CD4-positive, CD25-positive, alpha-beta regulatory T cell (primary cell): Measurements from ENCODE around the gene ADCY10. TPM values are rescaled to one million over a fixed set of nuclear protein-coding genes. Genes with fewer than 3 reads are reported as not detected.
A peak's percentile ranks its signal among the peaks of the same experiment; 100 is the strongest.
"Not testable (repeated sequence)": the region's sequence is repeated elsewhere in the genome, so short reads cannot be mapped to it uniquely, and the experiment has no call there.

ENCODE experiments used
- ATAC-seq, 2 donors: fragments of 150-1000 bp; cut with Tn5 transposase; one replicate each; pipeline ENCODE4 v1.10.0; 2021; ENCODE audit warnings: low read depth in 2 of 2, moderate number of reproducible peaks in 2 of 2, moderate library complexity in 1 of 2
- DNase-seq, 3 donors: peaks; one replicate each; pipeline versions ENCODE4 v3.0.0 to v3.0.0-alpha.2; 2012 to 2022; ENCODE audit warnings: mixed read lengths in 1 of 3
- H3K27ac ChIP-seq: one replicate; pipeline ENCODE4 v1.7.0; 2013; ENCODE audit warnings: mild to moderate bottlenecking, low read length; ENCODE audit not compliant: insufficient read depth, poor library complexity, severe bottlenecking
- H3K27me3 ChIP-seq: one replicate; pipeline ENCODE4 v1.7.0; 2013; ENCODE audit warnings: low read length; ENCODE audit not compliant: control insufficient read depth, insufficient read depth
- H3K36me3 ChIP-seq: one replicate; pipeline ENCODE4 v1.7.0; 2013; ENCODE audit warnings: mild to moderate bottlenecking, low read length, moderate library complexity; ENCODE audit not compliant: control insufficient read depth, insufficient read depth
- H3K4me1 ChIP-seq: 2 replicates; pipeline ENCODE4 v1.7.0; 2013; ENCODE audit warnings: mild to moderate bottlenecking, low read length; ENCODE audit not compliant: insufficient read depth, control insufficient read depth, poor library complexity, severe bottlenecking
- H3K4me3 ChIP-seq: one replicate; pipeline ENCODE4 v1.7.0; 2013; ENCODE audit warnings: low read depth, mild to moderate bottlenecking, low read length, moderate library complexity
- H3K9me3 ChIP-seq, 2 experiments: 1 replicate in 1 of 2; 2 replicates in 1 of 2; pipeline ENCODE4 v1.7.0; 2013; ENCODE audit warnings: low read length in 2 of 2, mild to moderate bottlenecking in 1 of 2, moderate library complexity in 1 of 2; ENCODE audit not compliant: control insufficient read depth in 2 of 2
- H3K27ac Mint-ChIP-seq, 3 donors: one replicate each; pipeline ENCODE4 v1.8.0; 2020 to 2022; ENCODE audit warnings: mild to moderate bottlenecking in 3 of 3, mixed read lengths in 3 of 3, moderate library complexity in 2 of 3
- H3K27me3 Mint-ChIP-seq: one replicate; pipeline ENCODE4 v1.8.0; 2022; ENCODE audit warnings: mild to moderate bottlenecking, mixed read lengths
- H3K36me3 Mint-ChIP-seq: one replicate; pipeline ENCODE4 v1.8.0; 2020; ENCODE audit warnings: mixed read lengths
- H3K4me1 Mint-ChIP-seq, 4 donors: one replicate each; pipeline ENCODE4 v1.8.0; 2020 to 2022; ENCODE audit warnings: mixed read lengths in 4 of 4, mild to moderate bottlenecking in 1 of 4
- H3K4me3 Mint-ChIP-seq, 4 donors: one replicate each; pipeline ENCODE4 v1.8.0; 2020 to 2022; ENCODE audit warnings: mild to moderate bottlenecking in 4 of 4, mixed read lengths in 4 of 4, moderate library complexity in 3 of 4
- H3K9me3 Mint-ChIP-seq, 7 donors: one replicate each; pipeline ENCODE4 v1.8.0; 2020 to 2022; ENCODE audit warnings: mixed read lengths in 7 of 7, mild to moderate bottlenecking in 3 of 7, moderate library complexity in 2 of 7
- polyA plus RNA-seq, 4 donors: library from polyadenylated mRNA; unstranded; fragments of 300-500 nt; fragmentation: Illumina TruSeq; gene quantifications; one replicate each; pipeline ENCODE4 v1.2.3, GENCODE V29; 2021
- total RNA-seq: library from RNA; stranded (reverse); gene quantifications from one replicate; pipeline ENCODE4 v1.2.3, GENCODE V29; 2022

Gene ADCY10
- total and polyA plus RNA-seq, 5 donors from 2014 or later, result 0.10 TPM; not detected in 4

DNA sequence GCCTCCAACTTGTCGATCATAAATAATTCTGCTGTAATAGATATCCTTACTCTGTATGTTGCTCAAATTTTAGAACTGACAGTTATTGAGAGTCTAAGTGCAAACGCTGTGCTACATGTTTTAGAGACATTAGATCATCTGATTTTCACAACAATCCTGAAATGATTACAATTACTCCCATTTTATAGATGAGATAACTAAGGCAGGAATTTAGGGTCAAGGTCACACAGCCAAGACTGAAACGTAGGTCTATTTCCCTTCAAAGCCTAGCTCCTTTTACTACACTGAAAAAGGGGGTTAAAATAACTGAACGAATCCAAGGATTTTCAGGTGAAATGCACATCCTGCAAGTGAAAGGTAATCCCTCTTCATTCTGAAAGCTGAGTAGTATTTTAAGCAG is 19.9 kb upstream of the ADCY10 start:
- Histone ChIP-seq H3K27ac (no peak overlapping the region), H3K36me3 (no peaks in the 10 kb centered on the region), H3K4me1 (peaks cover 36% of the 10 kb centered on the region), H3K4me3 (peak overlapping the region; percentile 94), H3K9me3 (no peaks in the 10 kb centered on the region), H3K27me3 (no peaks in the 10 kb centered on the region)
- no peak for ATAC-seq
- Mint-ChIP-seq H3K4me3 (peak overlapping the region in 3 of 4 donors; percentile 35 to 99 (median 97)), H3K4me1 (peaks cover 11 to 59% (median 37%) of the 10 kb centered on the region in 4 donors), H3K27me3 (peaks cover 5% of the 10 kb centered on the region), H3K36me3 (no peaks in the 10 kb centered on the region), H3K9me3 (no peaks in the 10 kb centered on the region), H3K27ac (peak overlapping the region in 1 of 3 donors; percentile 95)
- no peak for DNase-seq

DNA sequence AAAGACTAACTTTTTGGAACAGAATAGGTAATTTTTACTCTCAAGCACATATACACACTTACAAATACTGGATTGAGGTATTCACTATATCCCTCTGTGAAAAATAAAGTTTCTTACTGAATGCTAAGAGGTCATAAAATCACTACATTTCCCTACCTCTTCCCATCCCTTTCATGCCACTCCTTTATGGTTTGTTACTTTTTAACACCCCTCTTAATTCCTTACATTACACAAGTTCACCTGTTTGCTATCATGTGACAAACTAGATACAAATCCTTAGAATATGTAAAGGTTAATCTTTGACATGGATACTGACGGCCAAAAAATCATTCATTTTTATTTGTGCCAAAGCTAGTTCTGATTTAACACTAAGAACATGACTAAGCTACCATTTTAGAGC is 15.8 kb upstream of the ADCY10 start:
- no peak overlapping the region for H3K27ac Mint-ChIP-seq
- no peaks in the 10 kb centered on the region for H3K9me3 ChIP-seq
- H3K9me3 Mint-ChIP-seq, result no peaks in the 10 kb centered on the region
- no peaks in the 10 kb centered on the region for H3K36me3 Mint-ChIP-seq
- no peaks in the 10 kb centered on the region for H3K27me3 Mint-ChIP-seq
- ATAC-seq (no peak), DNase-seq (no peak)
- H3K27me3 ChIP-seq, result no peaks in the 10 kb centered on the region
- no peaks in the 10 kb centered on the region for H3K36me3 ChIP-seq
- H3K4me1 ChIP-seq, result peaks cover 16% of the 10 kb centered on the region
- H3K4me3 Mint-ChIP-seq, result no peak overlapping the region
- no peak overlapping the region for H3K27ac ChIP-seq
- H3K4me3 ChIP-seq, result no peak overlapping the region
- H3K4me1 Mint-ChIP-seq, result peaks cover 9 to 38% (median 31%) of the 10 kb centered on the region in 4 donors

DNA sequence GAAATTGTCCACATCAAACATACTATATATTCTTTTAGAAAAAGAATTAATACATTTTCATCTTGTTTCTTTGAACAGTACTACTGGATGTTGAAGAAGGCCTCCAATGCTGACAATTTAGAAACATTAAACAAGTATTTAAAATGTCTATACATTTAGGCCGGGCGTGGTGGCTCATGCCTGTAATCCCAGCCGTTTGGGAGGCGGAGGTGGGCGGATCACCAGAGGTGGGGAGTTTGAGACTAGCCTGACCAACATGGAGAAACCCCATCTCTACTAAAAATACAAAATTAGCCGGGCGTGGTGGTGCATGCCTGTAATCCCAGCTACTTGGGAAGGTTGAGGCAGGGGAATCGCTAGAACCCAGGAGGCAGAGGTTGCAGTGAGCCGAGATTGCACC is 15.0 kb upstream of the ADCY10 start:
- not testable (repeated sequence) for H3K27me3 Mint-ChIP-seq, H3K9me3 Mint-ChIP-seq, H3K27ac Mint-ChIP-seq, H3K4me1 ChIP-seq, H3K9me3 ChIP-seq, H3K36me3 ChIP-seq, H3K27me3 ChIP-seq, H3K27ac ChIP-seq, H3K36me3 Mint-ChIP-seq, H3K4me3 ChIP-seq, ATAC-seq, H3K4me3 Mint-ChIP-seq, DNase-seq
- H3K4me1 Mint-ChIP-seq, result peaks cover 9 to 30% (median 24%) of the 10 kb centered on the region in 4 donors

DNA sequence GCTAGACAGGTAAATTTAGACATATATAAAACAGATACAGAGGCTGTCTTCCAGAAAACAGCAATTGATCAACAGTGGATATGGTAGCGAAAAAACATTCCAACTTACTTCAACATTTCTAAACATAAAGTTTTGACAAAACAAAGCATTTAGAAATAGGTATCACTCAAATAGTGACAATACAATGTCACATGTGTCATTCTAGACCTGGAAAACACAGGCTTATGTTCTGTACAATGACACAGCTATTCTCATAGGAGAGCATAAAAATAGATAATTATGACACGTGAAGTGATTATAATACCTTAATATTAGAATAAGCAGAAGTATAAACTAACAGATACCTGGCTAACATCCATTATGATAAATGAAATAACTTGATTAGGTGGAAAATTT is 14.5 kb upstream of the ADCY10 start:
- no peaks in the 10 kb centered on the region for H3K9me3 ChIP-seq
- ATAC-seq (no peak), DNase-seq (no peak)
- H3K27me3 ChIP-seq, result no peaks in the 10 kb centered on the region
- peaks cover under 1% of the 10 kb centered on the region for H3K36me3 ChIP-seq
- no peak overlapping the region for H3K27ac ChIP-seq
- Mint-ChIP-seq H3K4me3 (no peak overlapping the region), H3K27me3 (no peaks in the 10 kb centered on the region), H3K9me3 (no peaks in the 10 kb centered on the region), H3K4me1 (peaks cover 6 to 25% (median 20%) of the 10 kb centered on the region in 4 donors), H3K36me3 (peaks cover 2% of the 10 kb centered on the region), H3K27ac (no peak overlapping the region)
- no peak overlapping the region for H3K4me3 ChIP-seq
- H3K4me1 ChIP-seq, result peaks cover 3% of the 10 kb centered on the region

DNA sequence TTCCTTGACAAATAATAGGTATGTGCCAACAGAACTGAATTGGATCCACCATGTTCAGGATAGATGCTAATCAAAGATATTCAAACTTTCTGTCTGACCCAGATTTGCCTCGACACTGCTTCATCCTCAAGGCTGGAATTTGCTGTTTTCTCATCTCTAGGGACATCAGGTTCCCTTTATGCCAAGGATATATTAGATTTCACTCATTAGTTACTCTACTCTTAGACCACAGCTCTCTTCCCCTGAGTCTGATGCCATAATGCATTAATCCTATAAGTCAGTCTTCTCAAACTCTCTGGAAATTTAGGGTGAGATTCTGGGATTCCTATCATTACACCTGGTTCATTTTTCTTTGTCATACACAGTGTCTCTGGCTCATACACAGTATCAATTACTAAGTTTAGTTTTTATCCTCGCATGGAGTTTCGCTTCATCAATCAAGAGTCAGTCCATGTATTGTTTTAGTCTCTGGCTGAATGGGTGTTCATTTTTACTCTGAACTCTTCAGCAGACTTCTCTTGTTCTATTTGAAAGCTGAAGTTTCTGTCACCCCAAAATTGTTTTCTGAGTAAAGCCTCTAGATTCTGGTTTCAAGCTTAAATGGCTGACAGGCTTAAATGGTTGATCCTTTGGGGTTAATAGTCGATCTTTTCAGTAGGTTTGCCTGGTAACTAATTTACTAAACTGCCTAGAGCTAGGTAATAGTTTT is 13.3 kb upstream of the ADCY10 start:
- peaks cover 10% of the 10 kb centered on the region for H3K36me3 Mint-ChIP-seq
- Histone ChIP-seq H3K9me3 (no peaks in the 10 kb centered on the region), H3K4me1 (no peaks in the 10 kb centered on the region), H3K36me3 (peaks cover 4% of the 10 kb centered on the region), H3K27ac (no peak overlapping the region), H3K27me3 (no peaks in the 10 kb centered on the region), H3K4me3 (no peak overlapping the region)
- H3K9me3 Mint-ChIP-seq, result no peaks in the 10 kb centered on the region
- ATAC-seq, result no peak
- H3K4me1 Mint-ChIP-seq, result peaks cover 11 to 26% (median 17%) of the 10 kb centered on the region in 4 donors
- no peak overlapping the region for H3K4me3 Mint-ChIP-seq
- no peak overlapping the region for H3K27ac Mint-ChIP-seq
- DNase-seq, result no peak
- no peaks in the 10 kb centered on the region for H3K27me3 Mint-ChIP-seq

DNA sequence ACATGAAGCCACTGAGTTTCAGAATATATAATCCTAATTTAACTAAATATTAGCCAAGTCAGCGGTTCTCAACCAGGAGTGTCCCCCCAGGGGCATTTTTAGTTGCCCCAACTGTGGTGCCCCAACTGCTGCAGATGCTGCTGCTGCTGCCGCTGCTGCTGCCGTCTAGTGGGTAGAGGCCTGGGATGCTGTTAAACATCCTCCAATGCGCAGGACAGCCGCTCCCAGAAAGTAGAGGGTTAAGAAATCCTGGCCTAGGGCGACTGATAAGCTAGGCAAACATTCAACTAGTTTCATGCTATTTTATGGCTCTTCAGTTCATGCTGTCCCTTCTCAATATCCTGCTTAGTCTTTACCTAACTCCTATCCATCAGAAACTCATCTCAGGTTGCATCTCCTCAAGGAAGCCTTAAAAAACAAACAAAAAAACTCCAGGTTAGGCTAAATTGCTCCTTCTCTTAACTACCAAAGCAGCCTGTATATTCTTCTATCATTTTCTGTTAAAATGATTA is 12.6 kb upstream of the ADCY10 start:
- peaks cover 11 to 28% (median 16%) of the 10 kb centered on the region in 4 donors for H3K4me1 Mint-ChIP-seq
- H3K36me3 Mint-ChIP-seq, result peaks cover 10% of the 10 kb centered on the region
- peak overlapping the region in 1 of 3 donors; percentile 72 for H3K27ac Mint-ChIP-seq
- Histone ChIP-seq H3K9me3 (no peaks in the 10 kb centered on the region), H3K4me1 (no peaks in the 10 kb centered on the region), H3K27me3 (no peaks in the 10 kb centered on the region), H3K27ac (no peak overlapping the region), H3K36me3 (peaks cover 4% of the 10 kb centered on the region), H3K4me3 (no peak overlapping the region)
- DNase-seq, result no peak
- no peak overlapping the region for H3K4me3 Mint-ChIP-seq
- ATAC-seq, result no peak
- H3K27me3 Mint-ChIP-seq, result no peaks in the 10 kb centered on the region
- no peaks in the 10 kb centered on the region for H3K9me3 Mint-ChIP-seq

DNA sequence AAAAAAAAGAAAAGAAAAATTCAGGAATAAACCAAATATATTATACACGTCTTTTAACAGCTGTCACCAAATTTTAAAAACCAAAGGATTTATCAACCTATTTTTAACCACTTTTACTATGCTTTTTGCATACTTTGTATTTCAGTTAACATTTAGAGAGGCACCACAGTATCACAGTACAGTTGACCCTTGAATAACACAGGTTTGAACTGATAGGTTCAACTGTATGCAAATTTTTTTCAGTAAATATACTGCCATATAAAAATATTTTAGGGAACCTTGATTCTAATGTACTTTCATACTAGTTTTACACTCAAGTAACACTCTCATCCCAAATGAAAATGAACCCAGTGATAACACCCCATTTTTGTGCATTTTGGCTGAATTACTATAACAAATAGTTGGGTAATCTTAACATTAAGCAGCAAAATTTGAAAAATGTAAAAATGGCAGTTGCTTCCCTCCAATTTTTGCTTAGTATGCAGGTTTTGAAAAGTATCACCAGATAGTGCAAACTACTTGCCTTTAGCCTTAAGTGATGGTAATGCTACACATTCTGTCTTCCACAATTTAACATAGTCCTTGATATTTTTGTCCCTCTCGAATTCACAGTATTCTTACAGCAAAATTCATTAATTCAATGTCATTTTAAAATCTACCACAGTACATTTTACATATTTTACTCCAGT is 10.8 kb upstream of the ADCY10 start:
- no peaks in the 10 kb centered on the region for H3K4me1 ChIP-seq
- ATAC-seq, result no peak
- H3K27me3 Mint-ChIP-seq, result no peaks in the 10 kb centered on the region

More for the DNA sequence above, 10.8 kb upstream of the ADCY10 start:
- no peak overlapping the region for H3K4me3 ChIP-seq
- H3K36me3 ChIP-seq, result peaks cover 5% of the 10 kb centered on the region
- no peaks in the 10 kb centered on the region for H3K9me3 ChIP-seq
- H3K4me3 Mint-ChIP-seq, result no peak overlapping the region
- H3K27ac Mint-ChIP-seq, result no peak overlapping the region
- no peaks in the 10 kb centered on the region for H3K27me3 ChIP-seq
- no peak for DNase-seq
- peaks cover 10% of the 10 kb centered on the region for H3K36me3 Mint-ChIP-seq
- no peak overlapping the region for H3K27ac ChIP-seq
- H3K9me3 Mint-ChIP-seq, result no peaks in the 10 kb centered on the region
- peaks cover 10 to 28% (median 14%) of the 10 kb centered on the region in 4 donors for H3K4me1 Mint-ChIP-seq
